Activated CD8-positive, alpha-beta memory T cell treated with anti-CD3 and anti-CD28 coated beads for 36 hours (primary cell): ENCODE results near the gene PIAS1. TPM values are rescaled to one million over a fixed set of nuclear protein-coding genes. Genes with fewer than 3 reads are reported as not detected.
"Not testable (repeated sequence)": the region's sequence is repeated elsewhere in the genome, so short reads cannot be mapped to it uniquely, and the experiment has no call there.

ENCODE experiments used
- CTCF ChIA-PET: fragments of 350-600 bp; sonication (Branson Sonifier 250); formaldehyde crosslinking; loops from one replicate; lab custom pipeline; 2021; ENCODE audit warnings: antibody characterized with exemption; lab: Charles Lee
- POLR2A ChIA-PET: fragments of 350-600 bp; sonication (Branson Sonifier 250); formaldehyde crosslinking; loops from one replicate; lab custom pipeline; 2021; ENCODE audit warnings: antibody characterized with exemption; lab: Charles Lee
- total RNA-seq, 2 experiments: library from RNA; stranded (reverse); gene quantifications; one replicate each; pipeline ENCODE4 v1.2.3, GENCODE V29; 2021

Gene PIAS1
- total RNA-seq, 2 experiments from 2014 or later = 23.5 to 25.3 TPM

- POLR2A ChIA-PET, CTCF ChIA-PET: not testable (repeated sequence)
Observed at GRCh38 chr15:68221530-68222431, 167.7 kb downstream of the PIAS1 start.

DNA sequence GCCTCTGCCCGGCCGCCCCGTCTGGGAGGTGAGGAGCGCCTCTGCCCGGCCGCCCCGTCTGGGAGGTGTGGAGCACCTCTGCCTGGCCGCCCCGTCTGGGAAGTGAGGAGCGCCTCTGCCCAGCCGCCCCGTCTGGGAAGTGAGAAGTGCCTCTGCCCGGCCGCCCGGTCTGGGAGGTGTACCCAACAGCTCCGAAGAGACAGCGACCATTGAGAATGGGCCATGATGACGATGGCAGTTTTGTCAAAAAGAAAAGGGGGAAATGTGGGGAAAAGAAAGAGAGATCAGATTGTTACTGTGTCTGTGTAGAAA is 168.3 kb downstream of the PIAS1 start:
- POLR2A ChIA-PET, CTCF ChIA-PET: not testable (repeated sequence)

DNA sequence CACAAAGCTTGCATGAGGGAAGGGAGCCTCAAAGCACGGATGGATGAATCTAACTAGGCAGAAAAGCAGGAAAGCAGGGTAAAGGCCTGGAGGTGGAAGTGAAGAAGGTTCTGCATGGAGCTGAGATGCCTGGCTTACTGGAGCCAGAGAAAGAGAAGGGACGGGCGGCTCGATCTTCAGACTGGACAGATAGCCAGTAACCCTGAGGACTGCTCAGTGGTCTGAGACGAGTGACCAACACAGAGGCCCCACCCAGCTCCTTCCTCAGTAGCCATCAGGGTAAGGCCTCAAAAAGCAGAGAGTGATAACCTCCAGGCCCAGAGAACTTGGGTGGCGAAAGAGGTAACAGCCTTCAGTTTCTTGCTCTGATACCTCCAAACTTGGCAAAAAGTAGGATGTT is 169.1 kb downstream of the PIAS1 start:
- POLR2A ChIA-PET = no interaction called here
- CTCF ChIA-PET = no interaction called here

- POLR2A ChIA-PET = interaction anchor here (0.6 kb wide), 1 partner anchor 57 kb away, joined by 3 read pairs; no protein-coding TSS in a partner anchor
- CTCF ChIA-PET = no interaction called here
Observed at GRCh38 chr15:68224108-68224507, 170.0 kb downstream of the PIAS1 start.

- CTCF ChIA-PET = no interaction called here
- POLR2A ChIA-PET = interaction anchor here (0.6 kb wide), 1 partner anchor 56 kb away, joined by 3 read pairs; no protein-coding TSS in a partner anchor
Observed at GRCh38 chr15:68224546-68225250, 170.6 kb downstream of the PIAS1 start.

- POLR2A ChIA-PET, CTCF ChIA-PET: not testable (repeated sequence)
Observed at GRCh38 chr15:68225442-68225841, 171.3 kb downstream of the PIAS1 start.

GRCh38 chr15:68227643-68228142 is 173.6 kb downstream of the PIAS1 start:
- POLR2A ChIA-PET = no interaction called here
- CTCF ChIA-PET = no interaction called here

GRCh38 chr15:68228143-68228970 is 174.2 kb downstream of the PIAS1 start:
- CTCF ChIA-PET = interaction anchor here (1.0 to 2.0 kb wide), 2 partner anchors 9 to 25 kb away, joined by 3 to 5 read pairs; no protein-coding TSS in a partner anchor
- POLR2A ChIA-PET = interaction anchor here (0.6 to 1.5 kb wide), 3 partner anchors 49 to 591 kb away, joined by 3 to 4 read pairs (median 4); partner anchors contain the start of genes FEM1B and PIAS1

- POLR2A ChIA-PET = interaction anchor here (0.6 to 1.5 kb wide), 3 partner anchors 48 to 590 kb away, joined by 3 to 4 read pairs (median 4); partner anchors contain the start of genes FEM1B and PIAS1
Observed at GRCh38 chr15:68228971-68229385, 174.9 kb downstream of the PIAS1 start.

DNA sequence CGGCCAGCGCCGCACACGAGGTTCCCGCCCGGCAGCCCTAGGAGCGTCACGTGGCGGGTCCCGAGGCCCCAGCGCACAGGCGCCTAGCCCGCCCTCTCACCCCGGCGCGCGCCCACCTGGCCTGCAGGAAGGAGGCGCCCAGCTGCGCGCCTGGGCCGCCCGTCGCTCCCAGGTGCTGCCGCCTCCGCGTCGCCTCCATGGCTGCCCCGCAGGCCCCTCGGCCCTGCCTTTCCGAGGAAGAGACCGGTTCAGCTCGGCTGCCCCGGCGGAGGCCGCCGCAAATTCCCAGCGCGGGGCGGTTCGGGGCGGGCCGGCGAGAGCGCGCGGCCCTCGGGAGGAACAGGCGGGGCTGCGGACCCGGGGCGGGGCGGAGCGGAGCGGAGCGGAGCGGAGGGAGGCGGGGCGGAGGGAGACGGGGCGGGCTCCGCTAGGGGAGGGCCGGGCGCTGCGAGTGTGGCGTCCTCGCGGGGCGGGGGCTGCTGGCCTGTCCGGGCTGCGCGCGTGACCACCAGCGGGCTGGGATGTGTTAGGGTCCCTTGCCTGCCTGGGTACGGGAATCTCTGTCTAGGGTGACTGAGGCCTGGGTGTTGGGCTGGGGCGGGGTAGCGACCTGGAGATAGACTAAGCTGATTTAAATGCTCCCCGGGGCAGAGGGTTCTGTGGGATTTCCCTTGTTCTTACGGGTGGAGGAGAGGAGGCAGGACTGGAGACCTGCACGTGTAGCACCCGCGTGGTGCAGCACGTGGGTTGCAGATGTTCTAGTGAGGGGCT is 175.5 kb downstream of the PIAS1 start, which contains the start of gene CLN6:
CLN6 (minus strand) TSS at position 343 of the 771 bp plus-strand sequence; CDS start at position 199, 144 bp downstream.
- ChIA-PET POLR2A (interaction anchor here (1.0 to 1.5 kb wide), 3 partner anchors 48 to 176 kb away, joined by 3 to 4 read pairs (median 4); partner anchors contain the start of genes FEM1B and PIAS1), CTCF (interaction anchor here (0.6 to 2.0 kb wide), 4 partner anchors 10 to 712 kb away, joined by 3 to 5 read pairs (median 3); partner anchors contain the start of gene FEM1B)

More at GRCh38 chr15:68228971-68229385, 174.9 kb downstream of the PIAS1 start:
- CTCF ChIA-PET = interaction anchor here (0.6 to 2.0 kb wide), 3 partner anchors 10 to 711 kb away, joined by 3 to 5 read pairs (median 3); no protein-coding TSS in a partner anchor

DNA sequence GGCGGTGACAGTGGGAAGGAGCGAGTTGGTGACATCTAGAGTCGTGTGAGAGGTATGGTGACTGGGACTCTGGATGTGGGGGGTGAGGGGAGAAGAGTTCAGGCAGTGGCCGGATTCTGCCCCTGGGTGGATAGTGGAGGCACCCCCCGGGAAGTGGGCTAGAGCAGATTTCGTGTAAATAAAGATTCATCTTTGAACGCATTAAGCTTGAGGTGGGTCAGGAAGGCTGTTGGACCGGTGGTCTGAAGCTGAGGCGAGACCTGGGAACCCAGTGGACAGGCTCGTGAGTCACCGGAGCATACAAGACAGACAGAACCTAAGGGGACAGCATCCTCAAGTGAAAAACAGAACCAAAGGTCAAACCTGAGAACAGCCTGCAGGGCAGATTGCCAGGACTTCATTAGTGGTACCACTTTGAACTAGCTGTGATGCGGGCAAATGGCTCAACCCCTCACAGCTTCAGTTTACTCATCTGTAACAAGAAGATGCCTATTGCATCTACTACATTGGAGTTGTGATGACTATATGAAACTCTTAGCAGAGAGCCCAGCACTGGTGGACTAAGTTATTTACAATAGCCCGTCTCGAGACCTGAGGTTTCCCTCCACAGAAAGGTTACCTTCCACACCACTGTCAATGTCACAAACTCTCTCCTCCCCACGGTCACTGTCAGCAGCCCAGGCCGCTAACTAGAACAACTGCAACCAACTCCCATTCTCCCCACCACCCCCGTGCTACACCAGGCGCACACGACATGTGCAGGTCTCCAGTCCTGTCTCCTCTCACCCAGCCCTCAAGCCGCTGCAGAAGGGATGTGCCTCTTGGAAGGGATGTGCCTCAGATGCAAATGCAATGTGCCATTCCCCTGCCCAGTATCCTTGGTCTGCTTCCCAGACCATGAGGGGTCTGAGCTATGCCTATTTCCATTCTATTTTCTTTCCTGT is 176.3 kb downstream of the PIAS1 start:
- ChIA-PET POLR2A (interaction anchor here (1.0 kb wide), 1 partner anchor 59 kb away, joined by 3 read pairs; no protein-coding TSS in a partner anchor), CTCF (interaction anchor here (1.1 to 2.0 kb wide), 2 partner anchors 11 to 47 kb away, joined by 3 to 5 read pairs; partner anchors contain the start of gene FEM1B)

DNA sequence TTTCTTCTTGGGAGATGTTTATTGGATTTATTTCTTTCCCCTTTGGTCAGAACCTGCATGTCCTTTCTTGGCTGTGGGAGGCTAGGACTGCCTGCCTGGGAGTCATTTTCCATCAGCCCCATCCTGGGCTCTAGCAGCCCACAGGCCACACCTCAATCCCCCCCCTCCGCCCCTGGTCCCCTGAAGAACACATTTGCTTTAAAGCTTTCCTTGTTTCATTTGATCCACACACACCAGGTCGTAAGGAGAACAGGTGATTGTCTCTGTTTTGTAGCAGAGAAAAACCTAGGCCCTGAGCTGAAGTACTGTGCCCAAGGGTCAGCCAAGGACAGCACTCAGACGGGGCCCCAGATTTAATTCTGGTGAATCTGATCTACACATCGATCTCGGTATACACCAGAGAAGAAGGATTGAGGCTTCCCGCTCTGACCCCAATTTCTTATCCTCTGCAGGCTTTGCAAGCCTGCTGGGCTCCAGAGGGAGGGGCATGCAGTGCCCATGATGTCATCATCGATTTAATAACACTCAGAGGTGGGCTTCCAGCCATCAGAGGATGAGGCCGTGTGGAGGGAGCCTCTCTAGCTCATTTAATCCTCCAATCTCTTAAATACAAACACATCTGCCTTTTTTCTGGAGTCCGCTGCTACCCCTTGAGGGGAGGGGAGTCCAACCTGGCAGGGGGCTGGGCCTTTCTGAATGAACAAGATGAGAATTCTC is 177.1 kb downstream of the PIAS1 start:
- ChIA-PET CTCF (interaction anchor here (0.6 kb wide), 1 partner anchor 29 kb away, joined by 3 read pairs; no protein-coding TSS in a partner anchor), POLR2A (no interaction called here)

DNA sequence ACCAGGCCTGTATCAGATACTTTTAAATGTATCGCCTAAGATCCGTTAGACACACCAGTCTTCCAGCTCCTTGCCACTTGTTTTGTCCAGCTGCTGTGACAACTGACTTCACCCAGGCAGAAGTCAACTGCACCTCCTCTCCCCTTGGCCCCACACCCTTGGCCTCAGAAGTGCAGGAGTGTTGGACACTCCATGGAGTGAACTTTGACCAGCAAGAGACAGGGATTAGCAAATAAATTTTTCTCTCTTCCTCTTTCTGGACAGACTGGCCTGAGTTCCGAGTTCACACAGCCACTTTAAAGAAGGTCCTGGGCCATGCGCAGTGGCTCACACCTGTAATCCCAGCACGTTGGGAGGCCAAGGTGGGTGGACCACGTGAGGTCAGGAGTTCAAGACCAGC is 178.3 kb downstream of the PIAS1 start:
- POLR2A ChIA-PET = no interaction called here
- CTCF ChIA-PET = no interaction called here

DNA sequence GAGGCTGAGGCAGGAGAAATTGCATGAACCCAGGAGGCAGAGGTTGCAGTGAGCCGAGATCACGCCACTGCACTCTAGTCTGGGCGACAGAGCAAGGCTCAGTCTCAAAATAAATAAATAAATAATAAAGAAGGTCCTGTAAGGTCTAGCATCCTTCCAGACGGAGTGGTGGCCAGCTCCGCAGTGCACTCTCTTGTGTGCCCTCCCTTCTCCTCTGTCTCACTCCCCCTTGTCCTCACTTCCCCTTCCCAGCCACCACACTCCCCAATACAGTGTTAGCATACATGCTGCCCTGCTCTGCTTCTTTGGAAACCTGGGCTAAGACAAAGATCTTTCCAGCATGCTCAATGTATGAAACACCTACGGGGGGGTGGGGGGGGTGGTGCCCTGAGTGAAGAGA is 178.8 kb downstream of the PIAS1 start:
- POLR2A ChIA-PET = no interaction called here
- CTCF ChIA-PET = no interaction called here

- POLR2A ChIA-PET = no interaction called here
- CTCF ChIA-PET = no interaction called here
Observed at GRCh38 chr15:68234060-68234459, 179.9 kb downstream of the PIAS1 start.

DNA sequence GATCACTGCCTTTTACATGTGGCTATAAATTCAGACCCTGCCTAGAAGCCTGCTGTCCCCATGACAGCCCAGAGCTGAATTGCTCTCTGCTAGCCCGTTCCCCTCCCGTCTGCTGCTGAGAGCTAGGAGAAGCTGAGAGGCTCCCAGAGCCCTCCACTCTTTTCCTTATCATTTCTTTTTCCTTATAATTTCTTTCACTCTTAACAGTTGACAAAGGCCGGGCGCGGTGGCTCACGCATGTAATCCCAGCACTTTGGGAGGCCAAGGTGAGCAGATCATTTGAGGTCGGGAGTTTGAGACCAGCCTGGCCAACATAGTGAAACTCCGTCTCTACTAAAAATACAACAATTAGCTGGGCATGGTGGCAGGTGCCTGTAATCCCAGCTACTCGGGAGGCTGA is 180.4 kb downstream of the PIAS1 start:
- POLR2A ChIA-PET, CTCF ChIA-PET: not testable (repeated sequence)
